ENCODE measurements around the gene BTF3L4. TPM values are rescaled to one million over a fixed set of nuclear protein-coding genes. Genes with fewer than 3 reads are reported as not detected.
"Not testable (repeated sequence)": the region's sequence is repeated elsewhere in the genome, so short reads cannot be mapped to it uniquely, and the experiment has no call there.

The BTF3L4 gene
- total and polyA plus RNA-seq, 7 donors = 22.2 to 58.1 (median 42.9) TPM

DNA sequence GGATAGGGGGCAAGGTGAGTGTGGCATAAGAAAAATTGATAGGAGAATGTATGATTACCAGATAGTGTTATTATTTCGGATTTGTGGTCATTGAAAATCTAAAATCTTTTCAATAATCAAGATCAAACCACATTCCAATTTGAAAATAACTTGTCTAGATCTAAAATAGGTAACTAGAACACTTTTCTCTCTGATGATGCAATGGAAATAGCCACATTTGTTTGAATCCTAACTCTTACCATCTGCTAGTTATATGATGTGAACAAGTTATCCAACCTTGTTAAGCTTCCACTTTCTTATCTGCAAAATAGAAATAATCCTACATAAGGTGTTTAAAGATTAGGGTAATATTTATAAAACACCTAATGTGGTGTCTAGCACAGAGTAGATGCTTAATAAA lies 3.8 kb downstream of the BTF3L4 start:
- peaks cover 3 to 40% (median 18%) of the 10 kb centered on the region in 4 donors for H3K36me3 ChIP-seq

GRCh38 chr1:52060822-52061221 lies 4.7 kb downstream of the BTF3L4 start:
- TF ChIP-seq CTCF (IDR thresholded peaks at IDR 0.05) = no peak
- no peak for TF ChIP-seq POLR2A (IDR thresholded peaks at IDR 0.05)
- no peak for TF ChIP-seq POLR2AphosphoS5 (IDR thresholded peaks at IDR 0.05)
- TF ChIP-seq EP300 (IDR thresholded peaks at IDR 0.05) = no peak
- H3K36me3 ChIP-seq = peaks cover 3 to 50% (median 27%) of the 10 kb centered on the region in 4 donors
- 91 to 93% methylated on average over 4 of the region's 4 CpGs for WGBS, 2 donors
- intact Hi-C loops (cut with DNase I) = no loop called here
- no peak overlapping the region for H3K4me3 ChIP-seq
- no peak for DNase-seq
- H3K4me1 ChIP-seq = peaks cover 0 to 30% (median 22%) of the 10 kb centered on the region in 4 donors
- H3K9me3 ChIP-seq = no peaks in the 10 kb centered on the region
- H3K27me3 ChIP-seq = no peaks in the 10 kb centered on the region
- H3K27ac ChIP-seq = no peak overlapping the region

More for the DNA sequence above, 3.8 kb downstream of the BTF3L4 start:
- intact Hi-C loops (cut with DNase I) = loop anchor here (5.0 to 10.0 kb wide), 2 partner anchors 82 to 235 kb away; partner anchors contain the start of gene ZFYVE9
- Histone ChIP-seq H3K27me3 (no peaks in the 10 kb centered on the region), H3K9me3 (no peaks in the 10 kb centered on the region), H3K27ac (no peak overlapping the region), H3K4me1 (peaks cover 0 to 30% (median 22%) of the 10 kb centered on the region in 4 donors), H3K4me3 (no peak overlapping the region)
- 91 to 92% methylated on average over 1 of the region's 1 CpG for WGBS, 2 donors
- TF ChIP-seq POLR2A (IDR thresholded peaks at IDR 0.05) (no peak), CTCF (IDR thresholded peaks at IDR 0.05) (no peak), POLR2AphosphoS5 (IDR thresholded peaks at IDR 0.05) (no peak), EP300 (IDR thresholded peaks at IDR 0.05) (no peak)
- no peak for DNase-seq

DNA sequence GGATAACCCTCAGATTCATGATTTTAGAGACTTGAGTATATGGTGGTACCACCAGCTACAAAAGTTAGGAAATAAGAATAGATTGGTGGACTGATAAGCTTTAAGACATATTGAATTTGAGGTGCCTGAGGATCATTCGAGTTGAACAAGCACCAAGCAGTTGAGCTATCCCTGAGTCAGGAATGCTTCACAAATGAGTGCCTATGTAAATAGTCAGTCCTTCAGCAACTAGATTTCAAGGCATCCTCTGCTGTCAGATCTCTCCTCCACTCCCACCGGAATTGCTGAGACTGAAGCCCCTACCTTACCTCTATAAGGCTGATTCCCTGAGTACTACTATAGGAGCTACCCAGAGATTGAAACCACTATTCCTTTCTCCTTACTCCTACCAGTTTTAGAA lies 7.1 kb downstream of the BTF3L4 start:
- DNase-seq = no peak
- WGBS, 2 donors = 90 to 94% methylated on average over 2 of the region's 2 CpGs

GRCh38 chr1:52070704-52071103 lies 14.6 kb downstream of the BTF3L4 start:
- WGBS, 2 donors = 58 to 83% methylated on average over 4 of the region's 4 CpGs
- peaks cover 4 to 45% (median 12%) of the 10 kb centered on the region in 4 donors for H3K36me3 ChIP-seq
- intact Hi-C loops (cut with DNase I) = no loop called here
- no peak for DNase-seq
- TF ChIP-seq POLR2AphosphoS5 (IDR thresholded peaks at IDR 0.05) (no peak), CTCF (IDR thresholded peaks at IDR 0.05) (no peak), EP300 (IDR thresholded peaks at IDR 0.05) (no peak), POLR2A (IDR thresholded peaks at IDR 0.05) (no peak)
- H3K4me3 ChIP-seq = no peak overlapping the region
- H3K27me3 ChIP-seq = no peaks in the 10 kb centered on the region
- H3K27ac ChIP-seq = no peak overlapping the region
- H3K9me3 ChIP-seq = no peaks in the 10 kb centered on the region
- no peaks in the 10 kb centered on the region for H3K4me1 ChIP-seq

More for the DNA sequence above, 7.1 kb downstream of the BTF3L4 start:
- Histone ChIP-seq H3K27ac (no peak overlapping the region), H3K36me3 (peaks cover 8 to 73% (median 36%) of the 10 kb centered on the region in 4 donors), H3K4me3 (no peak overlapping the region), H3K27me3 (no peaks in the 10 kb centered on the region), H3K9me3 (no peaks in the 10 kb centered on the region), H3K4me1 (peaks cover 0 to 15% (median 8%) of the 10 kb centered on the region in 4 donors)
- no peak for TF ChIP-seq CTCF (IDR thresholded peaks at IDR 0.05)
- no peak for TF ChIP-seq POLR2A (IDR thresholded peaks at IDR 0.05)
- TF ChIP-seq EP300 (IDR thresholded peaks at IDR 0.05) = no peak
- TF ChIP-seq POLR2AphosphoS5 (IDR thresholded peaks at IDR 0.05) = no peak
- intact Hi-C loops (cut with DNase I) = no loop called here

GRCh38 chr1:52072291-52072690 lies 16.2 kb downstream of the BTF3L4 start:
- Histone ChIP-seq H3K27ac (no peak overlapping the region), H3K9me3 (no peaks in the 10 kb centered on the region), H3K4me3 (no peak overlapping the region), H3K4me1 (no peaks in the 10 kb centered on the region), H3K27me3 (no peaks in the 10 kb centered on the region), H3K36me3 (peaks cover 4 to 30% (median 8%) of the 10 kb centered on the region in 4 donors)
- intact Hi-C loops (cut with DNase I) = no loop called here
- 74 to 90% methylated on average over 6 of the region's 6 CpGs for WGBS, 2 donors
- DNase-seq = no peak
- TF ChIP-seq EP300 (IDR thresholded peaks at IDR 0.05) (no peak), POLR2AphosphoS5 (IDR thresholded peaks at IDR 0.05) (no peak), CTCF (IDR thresholded peaks at IDR 0.05) (no peak), POLR2A (IDR thresholded peaks at IDR 0.05) (no peak)

- H3K9me3 ChIP-seq; intact Hi-C loops (cut with DNase I); H3K4me3 ChIP-seq; H3K4me1 ChIP-seq; H3K27me3 ChIP-seq; DNase-seq; H3K27ac ChIP-seq: not testable (repeated sequence)
- H3K36me3 ChIP-seq = peaks cover 0 to 19% (median 2%) of the 10 kb centered on the region in 4 donors
- 87 to 91% methylated on average over 6 of the region's 6 CpGs for WGBS, 2 donors
Observed at GRCh38 chr1:52077277-52077676, 21.2 kb downstream of the BTF3L4 start.
